ENCODE measurements around the gene BEX3.

DNA sequence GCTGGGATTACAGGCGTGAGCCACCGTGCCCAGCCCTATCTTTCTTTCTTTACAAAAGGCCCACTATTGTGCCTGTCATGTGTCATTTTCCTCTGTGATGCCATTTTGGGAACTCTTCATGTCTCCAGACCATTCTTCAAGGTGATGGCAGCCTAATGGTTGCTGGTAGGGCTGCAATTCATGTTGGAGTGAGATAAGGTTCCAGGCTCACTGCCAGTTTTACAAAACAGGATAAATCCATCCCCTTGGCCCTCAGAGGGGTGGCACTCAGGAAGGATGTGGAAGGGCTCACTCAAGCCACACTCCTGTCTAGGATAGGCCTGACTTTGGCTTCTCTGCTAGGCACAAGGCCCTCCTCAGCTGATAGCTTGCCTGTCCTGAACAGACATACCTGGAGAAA lies 16.2 kb upstream of the BEX3 start:
- TF ChIP-seq, protein P1, sequence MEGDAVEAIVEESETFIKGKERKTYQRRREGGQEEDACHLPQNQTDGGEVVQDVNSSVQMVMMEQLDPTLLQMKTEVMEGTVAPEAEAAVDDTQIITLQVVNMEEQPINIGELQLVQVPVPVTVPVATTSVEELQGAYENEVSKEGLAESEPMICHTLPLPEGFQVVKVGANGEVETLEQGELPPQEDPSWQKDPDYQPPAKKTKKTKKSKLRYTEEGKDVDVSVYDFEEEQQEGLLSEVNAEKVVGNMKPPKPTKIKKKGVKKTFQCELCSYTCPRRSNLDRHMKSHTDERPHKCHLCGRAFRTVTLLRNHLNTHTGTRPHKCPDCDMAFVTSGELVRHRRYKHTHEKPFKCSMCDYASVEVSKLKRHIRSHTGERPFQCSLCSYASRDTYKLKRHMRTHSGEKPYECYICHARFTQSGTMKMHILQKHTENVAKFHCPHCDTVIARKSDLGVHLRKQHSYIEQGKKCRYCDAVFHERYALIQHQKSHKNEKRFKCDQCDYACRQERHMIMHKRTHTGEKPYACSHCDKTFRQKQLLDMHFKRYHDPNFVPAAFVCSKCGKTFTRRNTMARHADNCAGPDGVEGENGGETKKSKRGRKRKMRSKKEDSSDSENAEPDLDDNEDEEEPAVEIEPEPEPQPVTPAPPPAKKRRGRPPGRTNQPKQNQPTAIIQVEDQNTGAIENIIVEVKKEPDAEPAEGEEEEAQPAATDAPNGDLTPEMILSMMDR (IDR thresholded peaks at IDR 0.05), result no peak
- no peak for TF ChIP-seq POLR2A (IDR thresholded peaks at IDR 0.05)
